NAMALWA (cell line): ENCODE results near the gene GSN.
A peak's percentile ranks its signal among the peaks of the same experiment; 100 is the strongest.

Experiments
- DNase-seq: peaks from one replicate; pipeline ENCODE4 v3.0.0-alpha.2; 2015; ENCODE audit warnings: low spot score

The GSN gene

GRCh38 chr9:121273064-121273775, 5.3 kb downstream of the GSN start:
- no peak for DNase-seq

- no peak for DNase-seq
These were observed 6.9 kb downstream of the GSN start for GRCh38 chr9:121274851-121275250.

GRCh38 chr9:121275781-121276658, 8.1 kb downstream of the GSN start:
- no peak for DNase-seq

DNA sequence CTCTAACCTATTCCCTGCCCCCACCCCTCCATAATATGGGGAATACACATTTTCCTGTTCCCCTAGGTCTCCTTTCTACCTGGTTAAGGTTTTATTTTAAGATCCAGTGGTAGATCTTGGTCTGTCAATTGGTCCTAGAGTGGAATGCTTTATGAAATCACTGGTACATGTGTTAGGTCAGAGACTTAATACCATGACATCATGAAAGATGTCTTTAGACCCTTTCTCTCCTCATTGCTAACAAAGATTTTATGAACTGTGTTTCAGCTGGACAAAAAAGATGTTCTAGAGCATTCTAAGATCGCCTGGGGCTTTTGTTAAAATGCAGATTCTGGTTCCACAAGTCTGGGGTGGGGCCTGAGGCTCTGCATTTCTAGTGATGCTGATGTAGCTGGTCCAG, 9.1 kb downstream of the GSN start:
- no peak for DNase-seq

GRCh38 chr9:121277518-121278295, 9.7 kb downstream of the GSN start:
- no peak for DNase-seq

DNA sequence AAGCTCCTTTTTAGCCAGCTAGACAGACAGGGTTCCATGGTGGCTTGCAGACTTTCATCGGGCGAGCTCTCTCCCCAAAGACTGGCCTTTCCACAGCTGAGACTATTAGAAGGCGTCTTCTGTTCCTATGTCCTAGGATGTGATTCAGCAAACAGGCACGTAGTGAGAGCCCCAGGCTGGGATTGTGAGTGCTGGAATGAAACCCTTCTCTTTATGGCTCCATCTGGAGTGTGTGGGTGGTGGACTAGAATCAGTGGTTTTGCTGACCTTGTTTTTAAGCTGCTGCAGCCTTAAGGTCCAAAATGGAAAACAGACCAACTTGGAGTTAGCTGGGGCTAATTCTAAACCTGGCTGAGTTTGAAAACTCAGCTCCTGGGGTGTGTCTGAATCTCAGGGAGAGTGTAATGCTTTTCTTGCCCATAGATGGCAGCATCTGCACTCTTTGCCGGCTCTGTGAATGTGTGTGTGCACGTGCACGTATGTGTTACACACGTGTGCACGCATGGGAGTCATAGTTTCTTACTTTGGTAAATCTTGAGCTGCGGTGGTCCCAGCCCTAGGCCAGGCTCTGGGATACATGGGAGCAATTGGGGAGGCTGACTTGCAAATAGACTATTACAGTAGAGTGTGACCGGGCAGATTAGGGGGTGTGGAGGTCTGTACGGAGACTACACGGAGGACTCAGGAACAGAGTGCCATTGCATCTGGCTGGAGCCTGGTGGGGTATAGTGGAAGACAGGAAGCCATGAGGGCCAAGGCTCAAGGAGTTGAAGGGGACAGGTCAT, 10.7 kb downstream of the GSN start:
- peak; percentile 81 for DNase-seq

DNA sequence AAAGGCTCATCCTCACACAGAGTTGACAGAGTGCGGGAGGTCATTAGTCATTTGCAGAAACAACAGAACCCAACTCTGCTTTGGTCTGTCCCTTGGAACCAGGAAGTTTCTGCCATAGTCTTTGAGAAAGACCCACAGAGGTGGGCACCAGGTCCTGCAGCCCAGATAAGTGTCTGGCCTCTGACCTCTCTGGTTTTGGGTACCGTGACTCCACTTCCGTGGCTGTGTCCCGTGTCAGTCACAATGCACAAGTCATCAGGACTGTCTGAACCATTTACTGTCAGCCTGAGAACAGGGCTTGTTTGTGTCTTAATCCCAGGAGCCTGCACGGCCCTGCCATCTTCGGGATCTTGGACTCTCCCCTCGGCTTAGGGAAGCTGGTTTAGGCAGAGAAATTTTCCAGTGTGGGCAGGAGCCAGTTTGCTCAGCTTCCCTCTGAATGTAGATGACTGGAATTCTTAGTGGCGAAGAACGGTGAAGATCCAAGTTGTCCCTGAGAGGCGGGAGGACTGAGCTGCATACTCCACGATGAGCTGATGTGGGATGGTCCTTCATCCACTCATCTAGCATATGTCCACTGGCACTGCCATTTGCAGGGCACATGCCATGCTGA, 11.9 kb downstream of the GSN start:
- no peak for DNase-seq

DNA sequence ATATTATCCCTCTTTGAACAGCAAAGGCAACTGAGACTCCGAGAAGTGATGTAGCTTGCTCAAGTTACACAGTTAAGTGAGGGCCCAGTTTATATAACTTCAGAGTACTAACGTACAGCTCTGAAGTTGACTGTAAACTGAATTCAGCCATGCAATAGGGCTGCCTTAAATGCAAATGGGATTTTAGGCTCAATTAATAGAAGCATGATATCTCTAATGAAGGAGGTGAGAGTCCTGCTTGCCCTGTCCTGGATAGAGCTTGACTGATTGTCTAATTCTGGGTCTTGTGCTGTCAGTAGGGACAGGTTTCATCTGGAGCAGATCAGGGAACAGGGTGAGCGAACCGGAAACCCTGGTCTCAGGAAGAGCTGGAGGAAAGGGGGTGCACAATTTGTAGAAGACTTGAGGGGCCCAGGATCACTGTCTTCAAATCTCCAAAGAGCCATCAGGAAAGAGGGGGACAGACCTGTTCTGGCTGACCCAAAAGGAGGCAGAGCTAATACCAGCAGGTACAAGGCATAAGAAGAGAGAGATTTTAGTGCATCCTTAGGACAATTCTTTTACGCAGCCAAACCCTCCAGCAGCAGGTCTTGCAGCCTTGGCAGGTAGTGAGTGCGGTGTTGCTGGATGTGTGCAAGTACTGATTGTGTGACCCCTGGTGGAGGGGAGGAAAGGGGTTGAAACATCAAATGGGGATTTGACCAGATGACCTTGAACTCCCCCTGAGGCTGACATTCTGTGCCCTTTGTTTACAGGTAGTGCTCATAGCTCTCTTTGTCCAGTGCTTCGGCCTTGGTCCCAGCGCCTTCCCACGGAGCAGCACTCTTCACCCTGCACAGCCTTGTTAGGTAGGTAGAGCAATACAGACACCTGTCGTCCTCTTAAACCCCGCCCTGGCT, 13.0 kb downstream of the GSN start:
- DNase-seq = no peak

GRCh38 chr9:121281614-121282276, 13.8 kb downstream of the GSN start:
- DNase-seq = no peak

- DNase-seq = no peak
These were observed 14.5 kb downstream of the GSN start for GRCh38 chr9:121282277-121283079.

- no peak for DNase-seq
These were observed 15.1 kb downstream of the GSN start for GRCh38 chr9:121283080-121283398.

DNA sequence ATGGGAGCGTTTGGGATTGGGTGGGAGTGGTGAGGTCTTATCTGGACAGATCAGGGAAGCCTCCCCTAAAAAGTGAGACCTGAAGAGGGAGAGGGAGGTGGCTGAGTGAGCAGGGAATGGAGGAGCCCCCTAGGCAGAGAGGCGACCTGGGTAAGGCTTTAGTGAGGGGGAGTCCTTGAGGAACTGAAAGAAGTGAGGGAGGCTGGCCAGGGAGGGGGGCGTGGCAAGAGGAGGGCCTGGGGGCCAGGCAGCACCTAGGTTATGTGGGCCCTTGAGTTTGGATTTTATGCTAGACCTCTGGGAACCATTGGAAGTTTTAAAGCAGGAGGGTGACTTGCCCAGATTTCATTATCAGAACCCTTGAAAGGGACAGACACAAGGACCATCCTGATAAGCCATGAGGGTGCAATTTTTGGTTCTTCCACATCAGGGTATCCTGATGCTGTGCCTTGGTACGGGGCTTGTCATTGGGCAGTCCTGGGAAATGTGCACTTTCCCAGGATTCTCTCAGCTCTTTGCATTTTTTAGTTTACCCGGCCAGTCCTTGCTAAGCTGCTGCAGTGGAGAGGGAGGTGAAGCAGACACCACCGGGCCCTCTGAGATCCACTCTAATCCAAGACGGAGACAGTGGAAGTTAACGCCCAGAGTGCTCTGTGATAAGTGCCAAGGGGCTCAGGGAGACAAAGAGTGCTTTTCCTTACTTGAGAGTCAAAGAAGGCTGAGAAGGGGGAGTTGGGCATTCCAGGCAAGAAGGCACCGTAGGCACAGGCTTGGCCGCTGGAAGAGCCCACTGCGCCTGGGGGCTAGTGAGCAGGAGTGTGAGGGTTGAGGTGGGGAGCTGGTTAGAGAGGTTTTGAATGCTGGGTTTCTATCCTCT, 16.1 kb downstream of the GSN start:
- no peak for DNase-seq

DNA sequence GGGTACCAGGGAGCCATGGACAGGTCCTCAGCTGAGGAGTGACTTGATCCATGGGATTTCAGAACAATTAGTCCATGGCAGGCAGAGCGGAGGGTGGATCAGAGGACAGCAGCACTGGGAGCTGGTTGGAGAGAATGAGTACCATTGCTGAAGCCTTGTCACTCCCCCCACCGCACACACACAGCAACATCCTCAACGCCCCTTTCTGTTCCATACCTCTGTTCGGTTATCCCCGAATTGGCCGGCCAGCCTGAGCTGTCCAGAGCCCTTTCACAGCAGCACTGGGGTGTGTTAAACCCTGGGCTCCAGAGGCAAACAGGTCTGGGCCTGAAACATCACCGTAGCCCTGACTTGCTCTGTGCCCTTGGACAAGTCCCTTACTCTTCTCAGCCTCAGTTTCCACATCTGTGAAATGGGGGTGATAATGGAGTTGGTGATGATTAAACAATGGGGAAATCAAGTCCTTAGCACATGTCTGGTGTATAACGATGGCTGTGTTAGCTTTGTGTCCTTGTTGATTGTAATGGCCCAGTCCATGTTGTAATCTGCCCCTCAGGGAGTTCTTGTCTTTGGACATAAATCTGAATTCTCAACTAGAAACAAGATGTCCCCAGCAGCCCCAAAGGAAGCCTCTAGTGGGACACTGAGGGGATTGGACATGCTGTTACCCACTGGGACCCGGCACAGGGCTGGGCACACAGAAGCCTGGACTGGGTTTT, 16.9 kb downstream of the GSN start:
- no peak for DNase-seq

DNA sequence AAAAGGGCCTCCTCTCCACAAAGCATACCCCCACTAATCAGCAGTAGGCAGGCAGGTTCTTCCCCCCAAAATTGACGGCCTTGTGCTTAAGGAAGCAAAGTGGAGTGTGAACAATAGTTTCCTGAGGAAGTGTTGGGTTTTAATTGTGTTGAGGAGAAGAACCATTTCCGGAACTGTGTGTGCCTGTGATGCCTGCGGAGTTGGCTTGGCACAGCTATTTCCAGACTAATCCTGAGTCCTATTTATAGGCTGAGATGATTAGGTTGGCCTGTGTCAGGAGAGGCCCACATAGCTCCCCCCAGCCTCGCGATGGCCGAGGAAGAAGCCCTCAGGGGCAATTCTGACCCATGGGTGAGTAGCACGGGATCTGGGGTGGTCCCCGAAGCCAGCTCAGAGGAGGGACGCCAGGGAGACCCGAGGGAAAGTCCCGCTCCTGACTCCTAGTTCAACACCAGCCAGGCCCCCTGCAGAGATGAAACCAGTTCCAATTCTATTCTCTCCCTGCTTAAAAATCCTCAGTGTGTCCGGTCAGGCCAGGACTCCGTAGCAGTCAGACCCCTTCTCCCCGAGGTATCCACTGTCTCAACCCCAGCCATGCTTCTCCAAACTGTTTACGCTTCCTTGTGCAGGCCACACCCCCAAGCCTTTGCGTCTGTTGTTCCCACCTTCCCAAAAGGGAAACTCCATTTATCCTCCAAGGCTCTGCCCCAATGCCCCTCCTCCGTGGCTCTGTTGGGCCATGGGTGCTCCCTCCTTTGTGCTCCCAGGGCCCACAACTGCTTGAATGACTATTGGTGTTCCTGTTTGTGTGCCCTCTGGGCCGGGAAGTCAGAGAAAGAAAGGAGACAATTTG, 18.1 kb downstream of the GSN start:
- DNase-seq = no peak

GRCh38 chr9:121286688-121286972, 18.7 kb downstream of the GSN start:
- no peak for DNase-seq

GRCh38 chr9:121286973-121287741, 19.2 kb downstream of the GSN start:
- no peak for DNase-seq
